Activated CD8-positive, alpha-beta memory T cell treated with anti-CD3 and anti-CD28 coated beads, Interleukin-2, amount 50 U/mL, for 24 hours (primary cell): ENCODE data around the gene EHD1.
A peak's percentile ranks its signal among the peaks of the same experiment; 100 is the strongest.
"Not testable (repeated sequence)": the region's sequence is repeated elsewhere in the genome, so short reads cannot be mapped to it uniquely, and the experiment has no call there.

Experiments
- DNase-seq: peaks from one replicate; pipeline ENCODE4 v3.0.0-alpha.2; 2020; ENCODE audit errors: extremely low read depth

Gene EHD1

DNA sequence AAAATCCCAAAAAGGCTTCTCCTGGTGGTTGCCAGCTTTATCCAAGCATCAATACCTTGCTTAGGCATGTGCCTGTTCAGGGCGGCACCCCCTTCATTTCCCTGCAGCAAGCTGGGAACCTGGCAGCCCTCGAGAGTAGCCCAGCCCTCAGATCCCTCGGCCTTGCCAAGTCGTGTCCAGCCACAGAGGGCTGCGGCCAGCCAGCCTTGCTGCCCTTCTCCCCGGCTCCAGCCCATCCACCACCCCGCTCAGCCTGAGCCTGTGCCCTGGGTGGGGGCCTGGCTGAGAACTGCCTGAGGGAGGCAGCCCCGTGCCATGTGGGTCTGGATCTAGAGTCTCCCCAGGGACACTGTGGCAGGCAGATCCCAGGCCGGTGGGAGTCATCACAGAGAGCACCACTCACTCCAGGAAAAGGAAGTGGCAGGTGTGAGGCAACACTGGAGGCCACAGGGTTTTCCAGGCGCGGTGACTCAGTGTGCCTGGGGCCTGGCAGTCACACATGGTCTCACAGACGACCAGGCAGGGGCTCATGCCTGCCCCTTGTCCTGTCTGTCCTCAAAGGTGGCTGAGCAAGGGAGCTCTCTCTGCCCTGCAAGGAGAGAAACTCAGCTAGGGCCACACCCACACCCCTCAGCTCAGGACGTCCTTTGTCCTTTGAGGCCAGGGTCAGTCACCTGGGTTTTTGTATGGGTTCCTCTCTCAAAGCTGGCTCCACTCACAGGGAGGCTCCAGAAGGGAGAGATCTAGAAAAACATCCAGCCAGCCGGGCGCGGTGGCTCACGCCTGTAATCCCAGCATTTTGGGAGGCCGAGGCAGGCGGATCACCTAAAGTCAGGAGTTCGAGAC is 21.8 kb downstream of the EHD1 start:
- peak; percentile 46 for DNase-seq

DNA sequence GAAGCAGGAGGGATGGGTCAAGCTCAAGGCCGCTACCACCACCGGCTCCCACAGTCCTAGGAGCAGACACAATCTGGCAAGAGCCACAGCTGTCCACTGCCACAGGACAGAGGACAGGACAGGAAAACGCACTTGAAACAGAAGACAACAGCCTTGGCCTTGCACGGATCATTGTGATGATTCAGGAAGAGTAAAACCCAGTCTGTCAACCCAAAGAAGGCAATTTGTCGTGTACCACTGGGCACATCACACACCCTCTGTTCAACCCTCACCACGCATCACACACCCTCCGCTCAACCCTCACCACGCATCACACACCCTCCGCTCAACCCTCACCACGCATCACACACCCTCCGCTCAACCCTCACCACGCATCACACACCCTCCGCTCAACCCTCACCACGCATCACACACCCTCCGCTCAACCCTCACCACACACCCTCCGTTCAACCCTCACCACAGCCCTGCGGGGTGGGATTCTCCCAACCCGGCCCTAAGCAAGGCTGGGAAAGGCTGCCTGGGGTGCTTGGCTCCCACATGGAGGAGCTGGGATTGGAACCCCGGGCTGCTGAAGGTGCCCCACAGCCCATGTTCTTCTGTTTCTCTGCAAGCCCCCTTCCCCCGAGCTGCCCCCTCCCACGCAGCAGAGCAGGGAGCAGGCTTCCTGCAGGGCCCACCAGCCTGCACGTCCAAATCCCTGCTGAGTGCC is 22.7 kb downstream of the EHD1 start:
- DNase-seq = no peak

DNA sequence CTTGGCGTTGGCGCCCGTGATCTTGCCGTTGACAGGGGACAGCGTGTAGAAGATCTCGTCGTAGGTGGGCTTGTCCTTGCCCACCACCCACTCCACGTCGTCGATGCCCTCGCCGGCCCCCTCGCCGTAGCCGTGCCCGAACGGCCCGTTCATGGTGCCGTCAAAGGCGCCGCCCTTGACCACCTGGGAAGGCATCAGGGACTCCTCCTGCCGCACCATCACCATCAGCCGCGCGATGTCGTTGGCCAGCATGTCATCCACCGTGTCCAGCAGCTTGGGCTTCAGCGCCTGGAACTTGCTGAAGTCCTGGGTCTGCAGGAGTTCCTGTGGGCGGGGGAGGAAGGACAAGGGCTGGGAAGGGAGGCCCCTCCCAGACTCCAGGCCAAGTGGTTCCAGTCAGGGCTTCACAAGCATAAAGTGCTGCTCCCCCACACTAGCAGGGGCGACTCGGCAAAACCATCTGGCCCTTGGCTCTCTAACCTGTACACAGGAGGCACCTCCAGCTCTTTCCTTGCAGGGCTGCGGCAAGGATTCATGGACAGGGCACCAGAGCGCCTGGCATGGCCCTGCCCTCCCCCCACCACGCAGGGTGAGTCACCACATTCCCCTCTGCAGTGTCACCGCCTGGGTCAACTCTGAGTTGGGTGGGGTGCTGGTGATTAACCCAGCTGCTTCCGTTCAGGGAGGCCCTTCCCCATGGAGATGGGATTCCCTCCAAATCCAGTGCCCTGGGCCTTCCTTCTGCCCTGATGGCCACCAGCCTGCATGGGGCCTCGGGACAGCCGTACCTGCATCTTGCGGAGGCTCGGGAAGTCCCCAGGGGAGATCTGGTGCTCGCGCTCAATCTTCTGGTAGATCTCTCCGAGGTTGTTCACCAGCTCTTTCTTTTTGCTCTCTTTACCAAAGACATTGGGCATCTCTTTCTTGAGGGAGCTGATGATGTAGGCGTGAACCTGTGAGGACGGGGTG is 23.6 kb downstream of the EHD1 start:
- DNase-seq = no peak

DNA sequence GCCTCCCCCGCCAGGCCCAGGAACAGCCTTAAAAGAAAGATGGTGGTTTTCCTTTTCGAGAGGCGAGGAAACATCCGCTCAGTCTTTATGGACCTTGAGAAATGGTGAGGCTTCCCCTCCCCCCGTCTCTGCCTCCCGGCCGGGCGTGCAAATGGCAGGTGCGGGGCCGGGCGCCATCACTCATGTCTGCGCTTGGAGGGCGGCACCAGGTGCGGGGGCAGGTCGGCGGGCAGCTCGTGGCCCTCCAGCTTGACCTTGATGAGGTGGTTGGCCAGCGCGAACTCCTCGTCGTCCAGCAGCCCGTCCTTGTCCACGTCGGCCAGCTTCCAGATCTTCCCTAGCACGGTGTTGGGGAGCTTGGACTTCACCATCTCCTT is 24.3 kb downstream of the EHD1 start:
- DNase-seq = no peak

DNA sequence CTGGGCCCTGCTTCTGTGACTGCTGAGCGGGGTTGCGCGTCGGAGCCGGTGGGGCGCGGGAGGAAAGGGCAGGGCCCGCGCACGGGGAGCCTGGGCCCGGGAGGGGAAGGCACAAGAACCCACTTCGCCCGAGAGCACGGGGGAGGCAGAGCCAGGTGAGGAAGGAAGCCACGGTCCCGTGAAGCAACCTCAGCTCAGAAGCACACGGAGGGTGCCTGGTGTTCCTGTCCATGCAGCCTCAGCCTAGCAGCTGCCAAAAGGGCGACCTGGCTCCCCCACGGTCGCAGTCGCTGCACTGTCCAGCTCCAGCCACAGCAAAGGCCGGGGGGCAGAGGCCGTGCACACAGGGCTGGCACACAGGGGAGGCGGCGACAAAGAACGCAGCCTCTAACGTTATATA is 24.7 kb downstream of the EHD1 start:
- no peak for DNase-seq

DNA sequence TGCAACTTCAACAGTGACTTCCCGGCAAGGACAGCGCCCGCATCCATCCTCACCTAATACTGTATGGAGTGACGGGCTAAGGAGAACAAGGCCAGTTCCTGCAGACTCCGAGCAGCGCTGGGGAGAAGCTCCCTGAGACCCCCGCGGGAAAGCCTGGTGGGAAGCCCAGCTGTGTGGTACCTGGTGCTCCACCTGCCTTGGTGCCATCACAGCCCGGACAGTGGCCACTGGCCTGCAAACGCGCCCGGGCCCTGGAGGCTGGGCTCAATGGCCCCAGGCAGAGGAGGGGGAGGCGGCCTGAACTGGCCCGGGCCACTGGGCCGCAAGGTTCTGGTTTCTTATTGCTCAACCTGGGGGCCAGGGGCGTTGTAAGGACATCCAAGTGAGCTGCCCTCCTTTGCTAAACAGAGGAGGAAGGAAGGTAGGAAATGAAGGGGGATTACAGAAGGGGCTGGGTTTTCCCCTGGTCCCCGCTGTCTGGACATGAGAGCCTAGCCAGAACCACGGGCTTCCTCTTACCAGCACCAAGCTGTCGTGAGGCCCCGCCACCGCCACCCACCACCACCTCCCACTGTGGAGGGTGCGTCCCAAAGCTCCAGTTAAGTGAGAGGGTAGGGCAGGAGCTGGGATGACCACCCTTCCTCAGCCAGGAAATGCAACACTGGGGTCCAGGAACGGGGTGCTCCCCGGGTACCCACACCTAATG is 25.5 kb downstream of the EHD1 start:
- DNase-seq = no peak

DNA sequence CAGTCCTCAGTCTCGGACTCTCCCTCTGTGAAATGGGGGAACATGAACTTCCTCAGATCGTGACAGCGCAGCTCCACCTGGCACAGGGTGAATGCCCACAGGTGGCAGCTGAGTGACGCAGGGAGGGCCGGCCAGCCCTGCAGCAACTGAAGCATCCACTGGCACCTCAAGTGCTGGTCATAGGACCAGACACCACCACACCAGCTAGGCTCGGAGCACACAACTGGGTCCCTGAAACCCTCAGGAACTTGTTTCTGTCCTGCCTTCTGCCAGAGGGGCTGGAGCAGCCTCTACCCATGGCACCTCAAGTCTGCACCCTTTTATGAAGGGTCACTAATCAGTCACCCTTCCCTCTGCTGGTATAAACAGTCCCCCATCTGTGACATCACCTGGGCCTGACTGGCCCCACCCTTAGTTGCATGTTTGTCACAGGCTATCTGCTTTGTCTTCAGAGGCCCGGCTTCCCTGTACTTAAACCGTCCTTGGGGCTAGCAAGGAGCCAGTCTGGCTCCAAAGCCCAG is 26.5 kb downstream of the EHD1 start:
- no peak for DNase-seq

DNA sequence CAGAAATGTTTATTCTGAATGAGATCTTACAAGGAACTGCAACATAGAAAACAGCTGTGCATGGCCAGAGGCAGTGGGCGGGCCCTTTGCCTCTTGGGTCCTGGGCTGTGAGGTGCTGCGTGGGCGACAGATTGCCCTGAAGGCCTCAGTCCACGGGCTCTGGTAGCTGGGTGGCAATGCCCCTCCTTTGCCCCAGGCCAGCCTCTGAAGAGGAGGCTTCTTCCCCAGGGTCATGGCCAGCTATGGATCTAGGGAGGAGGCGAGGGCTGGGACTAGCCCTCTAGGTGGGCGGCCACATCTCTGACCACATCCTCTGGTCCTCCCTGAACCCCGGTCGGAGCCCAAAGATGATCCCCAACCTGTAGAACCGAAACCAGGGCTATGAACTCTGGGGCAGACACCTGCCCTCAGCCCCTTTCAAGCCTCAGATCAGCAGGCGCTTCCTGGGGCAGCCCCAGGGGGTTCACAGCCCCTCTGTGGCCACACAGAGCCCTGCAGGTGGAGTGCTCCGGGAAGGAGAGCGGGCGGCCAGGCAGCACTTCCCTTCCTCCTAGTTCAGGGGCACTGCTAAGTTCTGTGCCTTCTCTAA is 27.3 kb downstream of the EHD1 start:
- no peak for DNase-seq

DNA sequence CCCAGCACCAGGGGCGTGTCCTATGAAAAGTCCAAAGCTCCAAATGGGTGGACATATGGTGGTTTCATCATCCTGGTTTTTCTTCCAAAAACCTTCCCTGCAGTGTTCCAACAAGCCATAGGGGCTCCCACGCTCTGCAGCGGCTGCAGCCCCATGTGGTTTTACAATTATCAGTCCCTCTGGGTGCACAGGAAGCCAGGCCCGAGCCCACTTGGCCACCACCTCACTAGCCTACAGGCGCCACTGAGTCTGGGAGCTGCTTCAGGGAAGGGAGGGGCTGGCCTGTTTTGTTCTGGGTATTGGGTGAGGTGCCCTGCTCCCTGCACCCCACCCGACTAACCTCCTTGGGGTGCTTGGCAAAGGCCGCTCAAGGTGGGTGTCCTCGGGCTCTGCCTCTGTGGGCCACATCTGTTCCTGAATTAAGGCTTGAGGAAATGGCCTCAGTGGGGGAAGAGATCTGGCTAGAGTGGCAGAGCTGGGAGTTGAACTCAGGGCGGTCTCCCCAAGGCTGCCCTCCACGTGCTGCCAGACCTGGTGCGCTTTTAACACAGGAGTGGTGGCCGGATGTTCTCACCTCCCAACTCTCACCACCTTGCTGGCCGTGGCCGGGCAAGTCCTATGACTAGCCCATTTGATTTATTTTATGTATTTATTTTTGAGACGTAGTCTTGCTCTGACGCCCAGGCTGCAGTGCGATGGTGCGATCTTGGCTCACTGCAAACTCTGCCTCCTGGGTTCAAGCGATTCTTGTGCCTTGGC is 28.6 kb downstream of the EHD1 start:
- DNase-seq = no peak

DNA sequence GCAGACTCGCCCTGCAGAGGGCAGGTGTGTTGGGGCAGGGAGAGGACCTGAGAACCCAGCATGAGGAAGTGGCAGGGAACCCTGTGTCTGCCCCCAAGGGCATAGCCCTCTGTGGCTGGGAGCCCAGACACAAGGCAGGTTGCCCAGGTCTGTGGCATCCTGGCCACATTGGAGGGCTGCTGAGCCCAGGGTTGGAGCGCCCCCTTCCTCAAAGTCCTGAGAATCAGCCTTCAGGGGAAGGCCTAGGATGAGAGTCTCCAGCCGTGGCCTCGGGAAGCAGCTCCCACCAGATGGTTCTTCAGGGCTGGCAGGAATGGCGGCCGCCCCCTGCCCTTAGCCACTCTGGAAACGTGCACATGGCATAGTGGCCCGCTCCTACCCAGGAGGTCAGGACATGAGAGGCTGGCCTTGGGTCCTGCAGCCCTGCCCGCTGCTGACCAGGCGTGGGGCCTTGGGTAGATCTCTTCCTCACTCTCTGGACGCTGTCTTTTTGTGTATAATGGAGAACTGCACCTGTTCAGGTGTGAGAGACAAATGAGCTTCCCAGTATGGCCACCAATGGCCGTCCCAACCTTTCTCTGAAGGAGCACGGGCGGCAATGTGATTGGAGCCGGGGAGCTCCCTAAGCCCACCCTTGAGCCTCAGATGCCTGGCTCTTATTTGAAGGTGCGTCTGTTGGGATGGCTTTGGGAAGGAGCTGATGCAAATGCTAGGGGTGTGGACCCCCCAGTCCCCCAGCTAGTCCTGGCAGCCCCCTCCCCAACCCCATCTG is 29.4 kb downstream of the EHD1 start:
- no peak for DNase-seq

DNA sequence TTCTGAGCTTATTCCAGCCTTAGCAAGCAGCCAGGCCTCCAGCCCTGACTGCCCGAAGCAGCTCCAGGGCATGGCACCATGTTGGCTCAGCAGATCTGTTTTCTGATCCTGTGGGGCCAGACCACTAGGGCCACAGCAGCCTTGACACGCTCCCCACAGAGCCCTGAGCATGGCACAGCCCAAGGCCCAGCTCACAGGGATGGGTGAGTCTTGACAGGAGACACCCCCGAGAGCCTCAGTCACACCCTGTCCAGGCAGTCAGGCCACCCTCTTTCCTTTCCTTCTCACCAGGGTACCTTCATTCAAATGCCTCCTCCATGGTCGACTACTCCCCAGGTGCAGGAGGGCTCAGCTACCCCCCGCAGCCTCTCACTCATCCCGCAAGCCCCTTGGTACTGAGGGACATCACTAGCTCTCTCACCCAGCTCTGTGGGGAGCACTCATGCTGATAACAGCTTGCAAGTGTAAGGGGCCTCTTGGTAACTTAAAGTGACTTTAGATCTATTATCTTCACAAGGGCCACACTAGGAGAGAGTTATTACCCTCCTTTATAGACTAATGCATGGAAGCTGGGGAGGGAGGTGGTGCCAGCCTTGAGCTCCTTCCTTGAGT is 30.1 kb downstream of the EHD1 start:
- no peak for DNase-seq

DNA sequence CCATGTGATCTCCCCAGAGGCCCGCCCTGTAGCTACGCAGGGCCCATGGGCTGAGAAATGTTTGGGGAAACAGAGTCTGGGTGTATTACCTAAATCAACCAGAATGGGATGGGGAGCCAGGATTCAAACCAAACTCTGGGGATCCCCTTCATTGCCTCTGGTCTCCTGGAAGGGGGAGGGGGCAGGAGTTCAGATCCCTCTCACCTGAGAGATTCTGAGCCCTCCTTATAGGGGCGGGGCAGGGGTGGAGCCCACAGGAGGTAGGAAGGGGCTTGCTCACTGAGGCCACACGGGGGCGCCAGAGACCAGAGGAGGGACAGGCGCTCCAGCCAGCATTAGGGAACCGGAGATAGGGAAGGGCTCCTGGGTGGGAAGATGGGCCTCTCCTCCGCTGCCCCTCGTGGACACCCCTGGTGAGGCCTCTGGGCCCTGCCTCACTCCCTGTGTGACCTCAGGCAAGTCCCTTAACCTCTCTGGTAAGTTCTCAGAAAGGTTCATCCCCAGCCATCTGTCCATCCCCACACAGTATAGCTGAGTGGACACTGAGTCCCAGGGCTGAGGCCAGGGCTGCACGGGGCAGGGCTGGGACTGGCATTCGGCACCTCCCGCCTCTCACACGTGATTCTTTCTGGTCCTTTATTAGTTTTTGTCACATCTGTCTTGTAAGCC is 31.3 kb downstream of the EHD1 start:
- peak; percentile 83 for DNase-seq

DNA sequence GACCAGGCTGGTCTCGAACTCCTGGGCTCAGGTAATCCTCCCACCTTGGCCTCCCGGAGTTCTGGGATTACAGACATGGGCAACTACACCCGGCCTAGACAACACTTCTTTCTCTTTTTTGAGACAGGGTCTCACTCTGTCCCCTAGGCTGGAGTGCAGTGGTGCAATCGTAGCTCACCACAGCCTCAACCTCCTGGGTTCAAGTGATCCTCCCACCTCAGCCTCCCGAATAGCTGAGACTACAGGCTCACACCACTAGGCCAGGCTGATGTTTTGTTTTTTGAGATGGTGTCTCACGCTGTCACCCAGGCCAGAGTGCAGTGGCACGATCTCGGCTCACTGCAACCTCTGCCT is 32.7 kb downstream of the EHD1 start:
- DNase-seq = not testable (repeated sequence)

DNA sequence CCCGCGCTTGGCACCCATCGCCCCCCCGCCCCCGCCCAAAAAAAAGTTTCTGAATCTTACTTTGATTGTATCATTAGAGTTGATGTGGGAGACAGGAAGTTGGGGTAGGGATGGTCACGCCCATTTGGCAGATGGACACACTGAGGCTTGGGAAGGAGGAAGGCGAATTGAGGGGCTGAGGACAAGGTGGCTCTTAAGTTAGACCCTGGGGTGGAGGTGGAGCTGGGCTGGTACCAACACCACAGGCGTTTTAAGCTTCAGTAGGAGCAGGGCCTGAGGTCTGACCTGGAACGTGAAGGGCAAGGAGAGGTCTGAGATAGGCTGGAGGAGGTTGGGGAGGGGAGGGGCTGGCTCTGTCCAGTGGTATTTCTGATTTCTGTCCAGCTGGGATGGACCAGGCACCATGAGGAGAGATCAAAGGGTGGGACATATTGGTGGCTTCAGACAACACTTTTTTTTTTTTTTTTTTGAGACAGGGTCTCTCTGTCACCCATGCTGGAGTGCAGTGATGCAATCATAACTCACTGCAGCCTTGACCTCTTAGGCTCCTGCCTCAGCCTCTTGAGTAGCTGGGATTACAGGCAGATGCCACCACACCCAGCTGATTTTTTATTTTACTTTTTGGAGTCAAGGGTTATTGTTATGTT is 33.2 kb downstream of the EHD1 start:
- no peak for DNase-seq

DNA sequence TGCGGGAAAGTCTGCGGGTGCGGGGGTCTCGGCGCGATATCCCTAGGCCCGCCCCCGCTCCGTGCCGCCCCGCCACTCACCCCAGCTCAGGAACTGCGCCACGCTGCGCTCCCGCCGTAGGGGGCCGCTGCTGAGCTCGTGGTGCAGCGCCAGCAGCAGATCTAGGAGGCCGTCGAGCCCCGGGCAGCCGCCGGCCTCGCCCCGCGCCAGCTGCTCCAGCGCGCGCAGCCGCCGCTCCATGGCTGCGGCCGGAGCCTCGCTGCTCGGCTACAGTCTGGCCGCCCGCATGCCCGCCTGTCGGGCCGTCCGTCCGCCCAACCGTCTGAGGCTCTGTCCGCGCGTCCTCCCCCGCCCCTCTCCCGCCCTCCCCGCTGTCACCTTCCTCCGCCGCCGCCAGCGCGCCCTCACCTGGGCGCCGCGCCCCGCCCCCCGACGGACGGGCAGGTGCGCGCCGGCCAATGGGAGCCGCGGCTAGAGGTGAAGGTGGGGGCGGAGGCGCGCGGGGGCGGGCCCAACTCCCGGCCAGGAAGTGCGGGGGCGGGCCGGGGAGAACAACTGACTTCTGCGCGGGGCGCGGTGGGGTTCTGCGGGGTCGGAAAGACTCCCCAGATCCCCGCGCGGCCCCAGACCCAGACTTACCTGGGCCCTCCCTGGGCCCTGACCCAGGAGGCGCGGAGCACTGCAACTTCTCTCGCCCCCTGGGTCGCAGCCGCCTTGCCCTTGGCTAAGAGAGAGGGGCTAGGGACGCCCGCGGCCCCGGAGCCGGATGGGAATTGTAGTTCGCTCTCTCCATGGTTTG is 33.9 kb downstream of the EHD1 start, which contains the start of gene CDC42BPG:
Gene CDC42BPG, minus strand, starts transcription at position 324 of the 799 bp plus-strand sequence. Its CDS starts 84 bp downstream, at position 240.
- DNase-seq = no peak

DNA sequence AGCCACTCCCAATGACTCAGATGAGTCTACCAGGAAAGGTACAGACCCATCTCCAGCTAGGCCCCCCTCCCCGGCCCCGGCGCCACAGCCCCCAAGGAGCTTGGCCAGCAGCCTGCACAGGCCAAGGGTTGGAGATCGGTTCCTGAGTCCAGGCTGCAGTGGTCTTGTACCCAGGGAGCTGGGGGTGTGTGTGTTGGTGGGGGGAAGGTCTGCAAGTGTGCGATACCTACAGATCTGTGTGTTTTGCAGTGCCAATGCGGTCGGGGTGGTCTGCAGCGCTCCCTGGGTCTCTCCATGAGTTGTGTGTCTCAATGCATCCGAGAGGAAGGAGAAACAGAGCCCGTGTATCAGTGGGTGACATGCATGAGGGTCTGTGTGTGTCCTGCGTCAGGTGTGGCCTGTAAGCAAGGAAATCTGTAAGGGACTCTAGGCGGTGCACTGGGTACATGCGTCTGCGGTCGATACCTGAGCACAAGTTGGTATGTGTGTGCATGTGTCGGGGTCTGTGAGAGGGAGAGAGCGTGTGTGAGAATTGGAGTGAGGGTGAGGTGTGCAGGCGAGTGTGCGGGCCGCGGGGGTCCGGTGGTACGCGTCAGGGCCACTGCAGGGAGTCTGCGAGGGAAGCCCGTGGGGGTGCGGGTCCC is 34.6 kb downstream of the EHD1 start:
- no peak for DNase-seq
